Esophagus muscularis mucosa (tissue), 2 donors: ENCODE measurements around the gene CHMP6.

Experiments
- POLR2A ChIP-seq: fragments of 450-650 bp; IDR thresholded peaks from one replicate; pipeline ENCODE4 v1.6.1; 2017; ENCODE audit warnings: antibody characterized with exemption, moderate library complexity, mild to moderate bottlenecking, low read depth
- POLR2AphosphoS5 ChIP-seq, 2 donors: sonication (generic); formaldehyde crosslinking; IDR thresholded peaks; one replicate each; pipeline ENCODE4 v1.6.1; 2017; ENCODE audit warnings: antibody characterized with exemption in 2 of 2

GRCh38 chr17:81011951-81012350, 20.3 kb downstream of the CHMP6 start:
- TF ChIP-seq POLR2A (no peak), POLR2AphosphoS5 (IDR thresholded peaks at IDR 0.05) (no peak)
